GM21360 (cell line): Measurements from ENCODE around the gene TBPL2.
"Not testable (repeated sequence)": the region's sequence is repeated elsewhere in the genome, so short reads cannot be mapped to it uniquely, and the experiment has no call there.

Experiments
- ATAC-seq: cut with Tn5 transposase; IDR thresholded peaks from one replicate; pipeline ENCODE4 v1.9.1; 2021; ENCODE audit warnings: mild to moderate bottlenecking, moderate library complexity; ENCODE audit not compliant: unreplicated experiment

TBPL2 gene

GRCh38 chr14:55404173-55404854 is 36.1 kb downstream of the TBPL2 start:
- no peak for ATAC-seq

- ATAC-seq, result no peak
These were observed 38.7 kb downstream of the TBPL2 start for GRCh38 chr14:55401751-55402150.

- no peak for ATAC-seq
These were observed 40.6 kb downstream of the TBPL2 start for GRCh38 chr14:55399852-55400251.

DNA sequence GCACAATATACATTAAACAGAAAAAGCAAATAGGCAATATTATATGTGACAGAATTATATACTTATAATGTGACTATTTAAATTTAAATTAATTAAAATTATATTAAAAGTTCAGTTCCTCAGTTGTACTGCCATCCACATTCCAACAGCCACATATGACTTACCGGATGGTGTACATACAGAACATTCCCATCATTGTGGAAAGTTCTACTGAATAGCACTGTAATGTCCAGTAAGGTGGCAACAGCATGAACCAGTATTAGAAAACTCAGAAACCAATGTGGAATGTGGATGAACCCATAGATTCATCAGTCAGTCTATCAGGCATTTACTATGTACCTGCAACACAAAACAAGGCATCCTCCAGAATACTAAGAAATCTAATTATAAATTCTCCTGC is 41.2 kb downstream of the TBPL2 start:
- ATAC-seq, result no peak

GRCh38 chr14:55398679-55399078 is 41.7 kb downstream of the TBPL2 start:
- ATAC-seq, result no peak

- ATAC-seq, result no peak
These were observed 51.1 kb downstream of the TBPL2 start for GRCh38 chr14:55389330-55389729.

GRCh38 chr14:55388160-55388559 is 52.3 kb downstream of the TBPL2 start:
- no peak for ATAC-seq

DNA sequence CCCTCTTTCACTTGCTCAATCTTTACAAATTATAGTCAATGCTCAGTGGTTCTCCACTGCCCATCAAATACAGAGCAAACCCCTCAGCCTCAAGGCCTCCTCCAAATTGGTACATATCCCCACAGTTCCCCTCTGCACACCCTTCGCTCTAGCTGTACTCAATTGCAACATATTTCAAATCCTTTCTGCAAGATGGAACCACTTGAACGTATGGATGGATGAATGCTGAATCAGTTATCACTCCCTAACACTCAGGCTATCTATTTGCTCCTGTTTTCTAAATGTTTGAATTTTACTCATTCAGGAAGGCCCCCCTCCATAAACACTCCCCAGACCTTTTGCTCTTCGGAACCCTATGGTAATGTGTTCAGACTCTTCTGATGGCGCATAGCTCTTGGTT is 53.3 kb downstream of the TBPL2 start:
- no peak for ATAC-seq

DNA sequence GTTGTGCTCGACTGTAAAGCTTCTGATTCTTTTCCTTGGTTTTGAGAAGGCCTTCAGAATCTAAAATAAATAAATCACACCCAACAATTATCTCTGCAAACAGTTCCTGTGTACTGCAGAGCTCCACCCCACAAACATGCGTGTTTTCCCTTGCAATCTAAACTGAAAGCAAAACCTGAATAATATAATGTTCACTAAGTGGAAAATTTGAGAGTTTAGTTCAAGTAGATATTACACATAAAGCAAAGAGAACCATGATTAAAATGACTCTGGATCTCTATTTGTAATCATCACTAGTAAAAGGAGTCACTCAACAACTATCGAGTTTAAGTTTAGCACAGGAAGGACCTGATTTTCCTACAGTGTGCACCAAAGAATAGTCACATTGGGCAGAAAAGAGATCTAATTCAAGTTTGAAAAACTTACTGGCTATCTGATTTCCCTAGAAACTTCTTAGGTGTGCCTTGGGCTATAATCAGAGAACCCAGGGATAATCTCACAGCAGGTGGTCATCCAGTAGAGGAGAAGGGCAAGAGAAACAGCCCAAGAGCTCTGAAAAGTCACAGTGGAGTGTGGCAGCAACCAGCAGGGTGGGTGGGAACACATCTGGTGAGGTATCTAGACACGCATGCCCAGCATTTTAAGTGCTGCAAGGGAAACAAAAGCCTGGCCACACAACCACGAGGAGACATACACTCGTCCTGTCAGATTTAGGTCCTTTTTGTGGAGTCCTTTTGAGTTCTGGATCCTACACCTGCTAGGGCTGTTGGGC is 54.2 kb downstream of the TBPL2 start:
- ATAC-seq, result no peak

DNA sequence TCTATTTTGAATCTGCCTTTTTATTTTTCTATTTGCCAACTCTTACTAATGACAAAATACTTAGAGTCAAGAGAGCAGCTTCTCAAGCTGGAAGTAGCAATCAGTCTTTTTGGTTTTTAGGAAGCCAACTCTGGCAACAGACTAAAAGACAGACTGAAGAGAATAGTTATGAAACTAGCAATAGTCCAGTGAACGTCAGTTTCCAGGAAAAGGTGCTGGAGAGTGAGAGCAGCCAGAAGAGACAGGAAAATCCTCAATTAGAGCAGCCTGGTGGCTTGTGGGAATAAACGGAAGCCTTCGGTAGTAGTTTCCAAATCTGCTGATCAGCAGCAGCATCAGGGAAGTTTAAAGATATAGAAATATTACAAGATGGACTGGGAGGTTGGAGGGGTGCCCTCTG is 55.9 kb downstream of the TBPL2 start:
- ATAC-seq, result no peak

DNA sequence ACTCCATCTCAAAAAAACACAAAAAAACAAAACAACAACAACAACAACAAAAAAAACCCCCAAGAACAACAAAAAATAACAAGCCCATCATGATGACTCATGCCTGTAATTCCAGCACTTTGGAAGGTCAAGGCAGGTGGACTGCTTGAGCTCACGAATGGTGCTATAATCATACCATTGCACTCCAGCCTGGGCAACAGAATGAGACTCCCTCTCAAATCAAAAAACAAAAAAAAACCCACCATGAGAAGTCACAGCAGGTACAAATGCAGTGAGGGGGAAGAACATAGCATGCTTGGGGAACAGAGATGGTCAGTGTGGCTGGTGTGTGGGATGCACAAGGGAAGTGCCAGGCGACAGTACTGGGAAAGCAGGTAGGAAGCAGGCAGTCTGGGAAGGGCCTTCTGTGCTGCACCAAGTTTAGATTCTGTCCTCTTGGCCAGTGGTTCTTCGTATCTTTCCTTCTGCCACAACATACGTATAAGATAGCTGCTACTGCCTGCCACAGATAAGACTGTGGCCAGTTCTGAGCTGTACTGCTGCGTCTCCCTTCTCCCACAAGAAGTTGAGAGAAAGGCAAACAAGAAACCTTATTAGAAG is 56.8 kb downstream of the TBPL2 start:
- no peak for ATAC-seq

- not testable (repeated sequence) for ATAC-seq
These were observed 57.4 kb downstream of the TBPL2 start for GRCh38 chr14:55383056-55383466.

DNA sequence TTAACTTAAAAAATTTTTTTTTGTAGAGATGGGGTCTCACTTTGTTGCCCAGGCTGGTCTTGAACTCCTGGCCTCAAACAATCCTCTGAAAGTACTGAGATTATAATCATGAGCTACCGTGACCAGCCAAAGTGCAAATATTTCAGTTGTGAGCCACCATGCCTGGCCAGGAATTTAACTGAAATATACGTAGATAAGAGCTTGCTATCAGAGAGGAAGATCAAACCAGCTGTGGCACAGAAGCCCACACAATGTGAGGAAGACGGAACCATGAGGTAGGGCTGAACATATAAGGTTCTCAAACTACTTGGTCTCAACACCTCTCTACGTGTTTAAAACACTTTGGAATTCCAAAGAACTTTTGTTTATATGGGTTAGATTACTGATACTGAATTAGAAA is 57.9 kb downstream of the TBPL2 start:
- no peak for ATAC-seq

GRCh38 chr14:55381561-55381960 is 58.9 kb downstream of the TBPL2 start:
- ATAC-seq, result no peak

- ATAC-seq, result no peak
These were observed 59.4 kb downstream of the TBPL2 start for GRCh38 chr14:55381040-55381439.

- ATAC-seq, result no peak
These were observed 63.2 kb downstream of the TBPL2 start for GRCh38 chr14:55377236-55377635.

DNA sequence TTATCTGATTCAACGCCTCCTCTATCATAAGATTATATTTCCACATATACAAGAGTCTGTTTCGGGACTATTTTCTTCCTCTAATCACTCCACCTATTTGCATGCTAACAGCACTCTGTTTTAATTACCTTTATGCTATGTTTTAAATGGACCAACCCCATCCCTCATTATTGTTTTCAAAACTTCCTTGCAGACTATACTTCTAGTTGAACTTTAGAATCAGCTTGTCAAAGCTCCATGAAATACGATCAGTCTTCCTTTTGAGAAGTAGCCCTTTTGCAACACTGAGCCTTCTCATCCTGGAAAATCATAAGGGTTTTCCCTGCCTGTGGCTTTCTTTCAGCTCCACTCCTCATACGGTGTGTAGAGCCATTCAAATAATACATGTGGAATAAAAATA is 65.6 kb downstream of the TBPL2 start:
- no peak for ATAC-seq

DNA sequence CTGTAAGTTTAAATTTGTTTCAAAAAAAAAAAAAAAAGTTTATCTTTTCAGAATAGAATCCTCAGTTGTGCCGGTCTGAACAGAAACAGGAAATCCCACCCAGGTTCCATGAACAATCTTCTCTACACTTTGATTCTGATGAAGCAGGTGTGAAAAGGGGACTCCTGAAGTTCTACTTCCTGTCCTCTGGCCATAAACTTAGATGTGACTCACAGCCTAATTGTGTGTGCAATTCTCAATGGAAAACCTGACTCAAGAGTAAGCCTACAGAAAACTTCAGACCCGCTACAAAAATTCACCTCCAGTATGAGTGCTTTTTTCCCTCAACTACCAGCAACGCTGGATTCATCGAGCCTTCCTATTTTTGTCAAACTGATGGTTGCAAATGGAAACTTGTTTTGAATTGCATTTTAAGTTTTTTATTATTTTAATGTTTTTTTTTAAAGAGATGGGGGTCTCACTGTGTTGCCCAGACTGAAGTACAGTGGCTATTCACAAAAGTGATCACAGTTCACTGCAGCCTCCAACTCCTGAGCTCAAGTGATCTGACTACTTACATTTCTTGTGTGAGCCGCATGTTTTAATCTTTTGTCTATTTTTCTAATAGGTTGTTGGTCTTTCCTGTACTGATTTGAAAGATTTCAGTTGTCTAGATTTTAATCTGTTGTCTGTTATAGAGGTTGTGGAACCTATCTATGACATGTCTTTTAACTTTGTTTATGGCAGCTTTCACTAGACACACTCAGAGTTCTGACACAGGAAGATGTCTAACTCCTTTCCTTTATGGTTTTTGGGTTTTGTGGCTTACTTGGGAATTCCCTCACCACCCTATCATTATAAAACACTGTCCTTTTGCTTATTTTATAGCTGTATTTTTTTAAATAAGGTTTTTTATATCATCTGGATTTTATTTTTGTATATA is 66.4 kb downstream of the TBPL2 start:
- ATAC-seq, result no peak

GRCh38 chr14:55372825-55373224 is 67.6 kb downstream of the TBPL2 start:
- no peak for ATAC-seq

- ATAC-seq, result no peak
These were observed 68.0 kb downstream of the TBPL2 start for GRCh38 chr14:55372423-55372822.

DNA sequence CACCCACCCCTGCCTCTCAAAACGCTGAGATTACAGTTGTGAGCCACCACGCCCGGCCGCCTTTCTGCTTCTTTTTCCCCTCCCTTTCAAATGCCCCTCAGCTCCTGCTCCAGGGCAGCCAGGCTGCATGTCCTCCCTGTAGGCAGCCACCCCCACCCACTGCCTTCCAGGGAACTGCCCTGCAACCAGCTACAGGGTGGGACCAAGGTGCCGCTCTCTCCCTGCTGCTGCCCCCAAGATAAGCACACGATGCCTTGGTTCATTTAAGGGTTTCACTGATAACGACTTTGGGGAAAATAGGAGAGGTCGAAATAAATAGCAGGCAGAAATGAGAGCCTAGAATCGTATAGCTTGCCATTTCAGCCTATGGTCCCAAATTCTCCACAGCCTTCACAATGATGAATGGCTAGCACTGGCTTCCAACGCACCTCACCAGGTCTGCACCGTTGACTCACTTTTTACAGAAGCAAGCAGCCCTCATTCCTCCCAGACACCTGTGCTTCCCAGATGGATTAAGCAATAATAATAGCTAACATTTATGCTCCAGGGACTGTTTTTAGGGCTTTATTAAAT is 69.4 kb downstream of the TBPL2 start:
- ATAC-seq, result no peak
